Measurements from ENCODE around the gene NUDT7.
A peak's percentile ranks its signal among the peaks of the same experiment; 100 is the strongest.

Gene NUDT7

GRCh38 chr16:77780378-77780837 lies 58.1 kb downstream of the NUDT7 start:
- DNase-seq (ENCODE audit: low spot score): peak; percentile 41

- no peak for DNase-seq (ENCODE audit: low spot score)
Observed at GRCh38 chr16:77781091-77781490, 58.8 kb downstream of the NUDT7 start.

GRCh38 chr16:77782694-77783093 lies 60.4 kb downstream of the NUDT7 start:
- no peak for DNase-seq (ENCODE audit: low spot score)

GRCh38 chr16:77784441-77785372 lies 62.4 kb downstream of the NUDT7 start:
- peak; percentile 22 for DNase-seq (ENCODE audit: low spot score)

- no peak for DNase-seq (ENCODE audit: low spot score)
Observed at GRCh38 chr16:77785373-77785764, 63.1 kb downstream of the NUDT7 start.

- DNase-seq (ENCODE audit: low spot score): no peak
Observed at GRCh38 chr16:77786186-77786847, 64.0 kb downstream of the NUDT7 start.

GRCh38 chr16:77787452-77787851 lies 65.1 kb downstream of the NUDT7 start:
- no peak for DNase-seq (ENCODE audit: low spot score)

- peak; percentile 76 for DNase-seq (ENCODE audit: low spot score)
Observed at GRCh38 chr16:77788181-77789084, 66.1 kb downstream of the NUDT7 start, which contains the start of gene VAT1L. Gene VAT1L (plus strand): TSS chr16:77788564. CDS start chr16:77788683, 119 bp downstream.

GRCh38 chr16:77789085-77790008 lies 67.0 kb downstream of the NUDT7 start:
- peak; percentile 11 for DNase-seq (ENCODE audit: low spot score)

GRCh38 chr16:77790009-77790372 lies 67.7 kb downstream of the NUDT7 start:
- no peak for DNase-seq (ENCODE audit: low spot score)

GRCh38 chr16:77790912-77791311 lies 68.6 kb downstream of the NUDT7 start:
- DNase-seq (ENCODE audit: low spot score): no peak
